HG03175 (cell line): ENCODE data around the gene KDM6A.

Experiments
- ATAC-seq: cut with Tn5 transposase; IDR thresholded peaks from one replicate; pipeline ENCODE4 v1.9.1; 2021; ENCODE audit warnings: mild to moderate bottlenecking, moderate library complexity; ENCODE audit not compliant: unreplicated experiment

The KDM6A gene

DNA sequence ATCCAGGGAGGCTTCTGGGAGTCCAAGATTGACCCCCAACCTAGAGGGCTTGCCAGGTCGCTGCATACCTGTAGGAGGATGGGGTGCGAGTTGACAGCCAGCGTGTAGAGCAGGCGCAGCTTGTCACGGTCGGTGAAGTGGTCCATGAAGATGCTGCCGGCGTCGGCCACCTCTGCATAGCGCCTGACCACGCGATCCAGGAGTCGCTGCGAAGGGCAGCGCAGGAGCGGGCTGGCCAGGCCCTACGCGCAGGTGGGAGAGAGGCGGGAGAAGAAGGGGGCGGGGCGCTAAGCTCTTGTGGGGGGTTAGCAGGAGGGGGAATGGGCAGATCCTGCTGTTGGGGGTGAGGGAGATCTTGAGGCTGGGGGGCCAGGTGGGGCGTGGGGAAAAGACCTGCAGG is 284.7 kb downstream of the KDM6A start:
- no peak for ATAC-seq
